Prostate gland (tissue), 2 donors: ENCODE measurements around the gene DACT1. TPM values are rescaled to one million over a fixed set of nuclear protein-coding genes. Genes with fewer than 3 reads are reported as not detected.

Source experiments
- DNase-seq: peaks from one replicate; pipeline ENCODE4 v3.0.0-alpha.2; 2019; ENCODE audit warnings: low spot score
- H3K27ac ChIP-seq, 2 donors: fragments of 200-600 bp; sonication (generic); 2 replicates each; pipeline ENCODE4 v1.5.1; 2017 to 2019
- H3K27me3 ChIP-seq: fragments of 200-600 bp; sonication (generic); replicated peaks from 2 replicates; pipeline ENCODE4 v1.5.1; 2019; ENCODE audit not compliant: insufficient read depth
- H3K36me3 ChIP-seq, 2 donors: fragments of 200-600 bp; sonication (generic); 1 replicate in 1 of 2; 2 replicates in 1 of 2; pipeline versions ENCODE4 v1.5.1 to v1.8.1; 2017 to 2019
- H3K4me1 ChIP-seq: fragments of 200-600 bp; sonication (generic); replicated peaks from 2 replicates; pipeline ENCODE4 v1.5.1; 2019
- H3K4me3 ChIP-seq, 2 donors: fragments of 200-600 bp; sonication (generic); 2 replicates each; pipeline ENCODE4 v1.5.1; 2017 to 2019
- H3K9me3 ChIP-seq: fragments of 200-600 bp; sonication (generic); 2 replicates; pipeline ENCODE4 v1.5.1; 2017
- CTCF ChIP-seq, 4 experiments: fragments of 200-600 bp in 2 of 4; fragments of 450-650 bp in 2 of 4; sonication (generic) in 2 of 4; IDR thresholded peaks; 1 replicate in 3 of 4; 2 replicates in 1 of 4; pipeline ENCODE4 v1.5.1; 2016 to 2019; ENCODE audit warnings: antibody characterized with exemption in 4 of 4, mild to moderate bottlenecking in 2 of 4, moderate library complexity in 2 of 4
- POLR2A ChIP-seq: fragments of 450-650 bp; IDR thresholded peaks from one replicate; pipeline ENCODE4 v1.6.1; 2016; ENCODE audit warnings: antibody characterized with exemption, mild to moderate bottlenecking
- POLR2AphosphoS5 ChIP-seq: sonication (generic); formaldehyde crosslinking; IDR thresholded peaks from one replicate; pipeline ENCODE4 v1.6.1; 2017; ENCODE audit warnings: antibody characterized with exemption
- WGBS: methylation state at CpG from one replicate; pipeline ENCODE4 v1.1.5; 2018; 5-methylcytosine and 5-hydroxymethylcytosine counted together
- intact Hi-C: fragments of 100-400 bp; cut with DNase I; formaldehyde crosslinking; loops from one replicate; pipeline ENCODE4 v1.14.2; 2022
- total RNA-seq, 2 donors: library from RNA; depleted of rRNA; stranded (reverse); fragments of >200 nt; gene quantifications; one replicate each; pipeline ENCODE4 v1.1.0, GENCODE V29; 2016

Gene DACT1
- total RNA-seq, 2 donors from 2014 or later = 4.5 to 27.1 TPM

DNA sequence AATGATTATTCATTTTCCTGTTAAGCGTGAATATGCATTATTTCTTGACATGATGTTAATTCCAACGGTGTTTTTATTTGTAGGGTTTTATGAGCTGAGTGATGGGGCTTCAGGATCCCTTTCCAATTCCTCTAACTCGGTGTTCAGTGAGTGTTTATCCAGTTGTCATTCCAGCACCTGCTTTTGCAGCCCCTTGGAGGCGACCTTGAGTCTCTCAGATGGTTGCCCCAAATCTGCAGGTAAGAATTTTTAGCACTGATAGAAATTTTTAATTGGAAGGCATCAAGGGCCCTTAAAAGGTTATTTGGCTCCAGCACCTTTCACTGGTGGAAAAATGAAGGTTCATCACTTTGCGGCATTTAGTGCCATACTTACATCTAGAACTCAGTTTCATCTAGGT, 3.7 kb downstream of the DACT1 start:
- intact Hi-C loops = loop anchor here (2.0 kb wide), 1 partner anchor 413 kb away; no protein-coding TSS in a partner anchor
- H3K4me1 ChIP-seq = peaks cover 3% of the 10 kb centered on the region
- no peak overlapping the region for H3K27ac ChIP-seq
- H3K4me3 ChIP-seq = no peak overlapping the region
- no peaks in the 10 kb centered on the region for H3K27me3 ChIP-seq
- WGBS = 83% methylated on average over 5 of the region's 5 CpGs
- no peaks in the 10 kb centered on the region for H3K36me3 ChIP-seq
- TF ChIP-seq POLR2AphosphoS5 (no peak), CTCF (IDR thresholded peaks at IDR 0.05) (no peak), POLR2A (no peak)
- no peaks in the 10 kb centered on the region for H3K9me3 ChIP-seq
- DNase-seq = no peak

GRCh38 chr14:58643366-58643765, 5.6 kb downstream of the DACT1 start:
- TF ChIP-seq POLR2AphosphoS5 (no peak), POLR2A (no peak), CTCF (IDR thresholded peaks at IDR 0.05) (no peak)
- WGBS = 33% methylated on average over 1 of the region's 1 CpG

DNA sequence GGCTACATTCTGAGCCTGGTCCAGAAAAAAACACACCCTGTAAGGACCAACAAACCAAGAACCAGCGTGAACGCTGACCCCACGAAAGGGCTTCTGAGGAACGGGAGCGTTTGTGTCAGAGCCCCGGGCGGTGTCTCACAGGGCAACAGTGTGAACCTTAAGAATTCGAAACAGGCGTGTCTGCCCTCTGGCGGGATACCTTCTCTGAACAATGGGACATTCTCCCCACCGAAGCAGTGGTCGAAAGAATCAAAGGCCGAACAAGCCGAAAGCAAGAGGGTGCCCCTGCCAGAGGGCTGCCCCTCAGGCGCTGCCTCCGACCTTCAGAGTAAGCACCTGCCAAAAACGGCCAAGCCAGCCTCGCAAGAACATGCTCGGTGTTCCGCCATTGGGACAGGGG, 7.9 kb downstream of the DACT1 start:
- 94% methylated on average over 20 of the region's 20 CpGs for WGBS
- DNase-seq = no peak
- no peaks in the 10 kb centered on the region for H3K9me3 ChIP-seq
- no peak overlapping the region for H3K4me3 ChIP-seq
- no peaks in the 10 kb centered on the region for H3K4me1 ChIP-seq
- H3K36me3 ChIP-seq = no peaks in the 10 kb centered on the region
- no peaks in the 10 kb centered on the region for H3K27me3 ChIP-seq
- intact Hi-C loops = no loop called here
- TF ChIP-seq CTCF (IDR thresholded peaks at IDR 0.05) (no peak), POLR2AphosphoS5 (no peak), POLR2A (no peak)
- no peak overlapping the region for H3K27ac ChIP-seq

More at GRCh38 chr14:58643366-58643765, 5.6 kb downstream of the DACT1 start:
- H3K4me1 ChIP-seq = peaks cover 3% of the 10 kb centered on the region
- no peak for DNase-seq
- intact Hi-C loops = no loop called here
- H3K4me3 ChIP-seq = no peak overlapping the region
- no peaks in the 10 kb centered on the region for H3K9me3 ChIP-seq
- no peak overlapping the region for H3K27ac ChIP-seq
- H3K27me3 ChIP-seq = no peaks in the 10 kb centered on the region
- no peaks in the 10 kb centered on the region for H3K36me3 ChIP-seq

DNA sequence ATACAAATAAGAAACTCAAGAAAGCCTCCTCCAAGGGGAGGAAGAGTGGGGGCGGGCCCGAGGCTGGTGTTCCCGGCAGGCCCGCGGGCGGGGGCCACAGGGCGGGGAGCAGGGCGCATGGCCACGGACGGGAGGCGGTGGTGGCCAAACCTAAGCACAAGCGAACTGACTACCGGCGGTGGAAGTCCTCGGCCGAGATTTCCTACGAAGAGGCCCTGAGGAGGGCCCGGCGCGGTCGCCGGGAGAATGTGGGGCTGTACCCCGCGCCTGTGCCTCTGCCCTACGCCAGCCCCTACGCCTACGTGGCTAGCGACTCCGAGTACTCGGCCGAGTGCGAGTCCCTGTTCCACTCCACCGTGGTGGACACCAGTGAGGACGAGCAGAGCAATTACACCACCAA, 8.7 kb downstream of the DACT1 start:
- Histone ChIP-seq H3K4me3 (no peak overlapping the region), H3K4me1 (no peaks in the 10 kb centered on the region), H3K9me3 (no peaks in the 10 kb centered on the region), H3K27ac (no peak overlapping the region), H3K27me3 (no peaks in the 10 kb centered on the region), H3K36me3 (no peaks in the 10 kb centered on the region)
- intact Hi-C loops = no loop called here
- DNase-seq = no peak
- 94% methylated on average over 34 of the region's 34 CpGs for WGBS
- TF ChIP-seq POLR2AphosphoS5 = no peak
- no peak for TF ChIP-seq POLR2A

- H3K4me1 ChIP-seq = no peaks in the 10 kb centered on the region
- no peak for DNase-seq
- H3K4me3 ChIP-seq = no peak overlapping the region
- H3K27me3 ChIP-seq = no peaks in the 10 kb centered on the region
- TF ChIP-seq POLR2AphosphoS5 = no peak
- no peak for TF ChIP-seq POLR2A
- TF ChIP-seq CTCF (IDR thresholded peaks at IDR 0.05) = no peak
- H3K36me3 ChIP-seq = no peaks in the 10 kb centered on the region
- H3K27ac ChIP-seq = no peak overlapping the region
- WGBS = 84% methylated on average over 4 of the region's 4 CpGs
- H3K9me3 ChIP-seq = no peaks in the 10 kb centered on the region
- intact Hi-C loops = no loop called here
Observed at GRCh38 chr14:58647777-58648176, 10.0 kb downstream of the DACT1 start.
